Right lobe of liver (tissue), 4 donors: Measurements from ENCODE around the gene RAB23.

ENCODE experiments used
- CTCF ChIP-seq, 4 donors: fragments of 200-600 bp in 3 of 4; fragments of 450-650 bp in 1 of 4; IDR thresholded peaks; one replicate each; pipeline versions ENCODE4 v1.5.1 to v1.8.0; 2016 to 2022; ENCODE audit warnings: antibody characterized with exemption in 4 of 4, mild to moderate bottlenecking in 2 of 4
- POLR2A ChIP-seq: fragments of 450-650 bp; IDR thresholded peaks from one replicate; pipeline ENCODE4 v1.6.1; 2017; ENCODE audit warnings: antibody characterized with exemption, mild to moderate bottlenecking
- donor health status: DM: no; HTN: no; CAD: no.
- donor health status: DM: no; HTN: no; CAD: no.
- donor health status: DM: no; HTN: yes; CAD: no.

GRCh38 chr6:57242505-57242904, 20.4 kb upstream of the RAB23 start:
- no peak for TF ChIP-seq CTCF (IDR thresholded peaks at IDR 0.05)
- TF ChIP-seq POLR2A, result no peak
